K562 (cell line): ENCODE measurements around the gene SPON1. TPM values are rescaled to one million over a fixed set of nuclear protein-coding genes. Genes with fewer than 3 reads are reported as not detected.

Source experiments
- ATAC-seq: fragments of 200-7000 bp; cut with Tn5 transposase; 3 replicates; pipeline ENCODE4 v1.9.1; 2020; ENCODE audit warnings: moderate library complexity
- BruUV-seq: library from RNA; stranded (reverse); fragments of 400-500 nt; replicated peaks from 2 replicates; lab custom pipeline; 2021; lab: Mats Ljungman, UMichigan
- CTCF ChIA-PET: fragments of 300-600 bp; formaldehyde crosslinking; extraction: SDS; loops from one replicate; lab custom pipeline; 2021; ENCODE audit warnings: low intra/inter-chr PET ratio; lab: Yijun Ruan, JAX
- POLR2A ChIA-PET: fragments of 300-600, 350-650 bp; sonication (Branson Sonifier 250); formaldehyde crosslinking; extraction: SDS; loops from one replicate; lab custom pipeline; 2021; ENCODE audit warnings: antibody characterized with exemption, inconsistent platforms; lab: Yijun Ruan, JAX
- DNase-seq, 4 experiments: peaks; one replicate each; pipeline versions ENCODE4 v3.0.0 to v3.0.0-alpha.2; 2011 to 2018; ENCODE audit warnings: low spot score in 3 of 4, mixed read lengths in 3 of 4; ENCODE audit errors: extremely low read depth in 1 of 4
- FAIRE-seq: peaks from 2 replicates; lab custom pipeline; 2011; peaks lifted over from hg19 to GRCh38; lab: Jason Lieb, UNC
- H2AFZ ChIP-seq: 2 replicates; pipeline ENCODE4 v1.6.0; 2011; ENCODE audit warnings: low read depth, low read length, control low read depth, inconsistent platforms
- H3K27ac ChIP-seq: fragments of 200-600 bp; 3 replicates; pipeline ENCODE4 v1.8.0; 2011; ENCODE audit warnings: low read depth, mild to moderate bottlenecking, control low read depth, inconsistent platforms, low read length, moderate library complexity, mixed read lengths; ENCODE audit errors: extremely low read depth
- H3K27me3 ChIP-seq, 2 experiments: fragments of 300-600 bp in 1 of 2; 2 replicates in 1 of 2; 3 replicates in 1 of 2; pipeline versions ENCODE4 v1.6.0 to v1.8.0; 2011; ENCODE audit warnings: inconsistent platforms in 2 of 2, low read length in 2 of 2, mild to moderate bottlenecking in 1 of 2, mixed read lengths in 1 of 2, moderate library complexity in 1 of 2; ENCODE audit not compliant: control insufficient read depth in 2 of 2, insufficient read depth in 2 of 2
- H3K36me3 ChIP-seq: fragments of 300-600 bp; 3 replicates; pipeline ENCODE4 v1.8.0; 2011; ENCODE audit warnings: mild to moderate bottlenecking, low read length, inconsistent platforms; ENCODE audit not compliant: control insufficient read depth, insufficient read depth
- H3K4me1 ChIP-seq, 2 experiments: fragments of 200-600 bp in 1 of 2; replicated peaks in 1 of 2; 2 replicates in 1 of 2; 3 replicates in 1 of 2; pipeline versions ENCODE4 v1.5.1 to v1.8.0; 2011; ENCODE audit warnings: inconsistent platforms in 2 of 2, low read length in 2 of 2, mild to moderate bottlenecking in 1 of 2, mixed read lengths in 1 of 2, moderate library complexity in 1 of 2; ENCODE audit not compliant: control insufficient read depth in 2 of 2, insufficient read depth in 2 of 2
- H3K4me2 ChIP-seq: 2 replicates; pipeline ENCODE4 v1.6.1; 2011; ENCODE audit warnings: low read length, control low read depth, inconsistent platforms, mixed read lengths; ENCODE audit not compliant: insufficient read depth
- H3K4me3 ChIP-seq: fragments of 200-600 bp; sonication (generic), shearing (Covaris generic); 2 replicates; pipeline ENCODE4 v1.5.1; 2016; ENCODE audit warnings: control low read depth, inconsistent platforms
- H3K79me2 ChIP-seq: fragments of 200-600 bp; 3 replicates; pipeline ENCODE4 v1.8.0; 2011; ENCODE audit warnings: low read length, inconsistent platforms; ENCODE audit not compliant: control insufficient read depth, insufficient read depth
- H3K9ac ChIP-seq, 2 experiments: 2 replicates each; pipeline versions ENCODE4 v1.6.0 to v1.6.1; 2011; ENCODE audit warnings: low read depth in 2 of 2, low read length in 2 of 2, control low read depth in 1 of 2, inconsistent platforms in 1 of 2, mild to moderate bottlenecking in 1 of 2, mixed read lengths in 1 of 2; ENCODE audit not compliant: insufficient read depth in 1 of 2
- H3K9me1 ChIP-seq: one replicate; pipeline ENCODE4 v1.6.0; 2011; ENCODE audit warnings: inconsistent platforms, mild to moderate bottlenecking, low read length, moderate library complexity; ENCODE audit not compliant: control insufficient read depth, insufficient read depth
- H3K9me3 ChIP-seq: replicated peaks from 2 replicates; pipeline ENCODE4 v1.5.1; 2011; ENCODE audit warnings: low read depth, low read length, inconsistent platforms; ENCODE audit not compliant: control insufficient read depth, insufficient read depth
- H4K20me1 ChIP-seq: replicated peaks from 2 replicates; pipeline ENCODE4 v1.6.1; 2011; ENCODE audit warnings: low read length, inconsistent platforms, mixed read lengths; ENCODE audit not compliant: control insufficient read depth, insufficient read depth
- FOXK2 ChIP-seq, 2 experiments: fragments of 450-650 bp; IDR thresholded peaks in 1 of 2; conservative IDR thresholded peaks in 1 of 2; 2 replicates each; pipeline ENCODE4 v1.6.1; 2016; ENCODE audit warnings: low read depth in 2 of 2, mild to moderate bottlenecking in 1 of 2
- GTF2F1 ChIP-seq: IDR thresholded peaks from 2 replicates; pipeline ENCODE4 v1.6.1; 2011; ENCODE audit warnings: low read depth, low read length, improper control_type of control experiment
- HOXB6 ChIP-seq: fragments of 250-450 bp; sonication (Bioruptor Pico); IDR thresholded peaks from 2 replicates; pipeline ENCODE4 v1.5.1; 2022; ENCODE audit warnings: mild to moderate bottlenecking, borderline replicate concordance
- NFXL1 ChIP-seq: fragments of 450-650 bp; formaldehyde crosslinking; IDR thresholded peaks from 2 replicates; pipeline ENCODE4 v1.4.0; 2021; ENCODE audit warnings: mild to moderate bottlenecking
- PCBP1 ChIP-seq: fragments of 200-400 bp; formaldehyde crosslinking; IDR thresholded peaks from 2 replicates; pipeline ENCODE4 v1.6.1; 2018; ENCODE audit warnings: mild to moderate bottlenecking, low read depth, low read length; ENCODE audit not compliant: poor library complexity, severe bottlenecking
- RBFOX2 ChIP-seq: fragments of 200-400 bp; formaldehyde crosslinking; IDR thresholded peaks from 2 replicates; pipeline ENCODE4 v1.6.1; 2017; ENCODE audit warnings: low read depth, mild to moderate bottlenecking, low read length, moderate library complexity
- RBM22 ChIP-seq: fragments of 200-400 bp; formaldehyde crosslinking; IDR thresholded peaks from 2 replicates; pipeline ENCODE4 v1.6.1; 2018; ENCODE audit warnings: low read length, low read depth; ENCODE audit not compliant: poor library complexity, severe bottlenecking
- XRCC5 ChIP-seq: fragments of 200-400 bp; formaldehyde crosslinking; IDR thresholded peaks from 2 replicates; pipeline ENCODE4 v1.6.1; 2017; ENCODE audit warnings: low read depth, mild to moderate bottlenecking, low read length
- ZNF133 ChIP-seq: fragments of 250-450 bp; sonication (Bioruptor Pico); IDR thresholded peaks from 2 replicates; pipeline ENCODE4 v1.4.0; 2020; ENCODE audit warnings: mild to moderate bottlenecking
- WGBS: fragments of 100-300 bp; shearing (Covaris generic); methylation state at CpG from one replicate; pipeline ENCODE4 v1.1.6; 2016; ENCODE audit warnings: low coverage, mixed read lengths; ENCODE audit not compliant: insufficient coverage; ENCODE audit errors: missing lambda C conversion rate; 5-methylcytosine and 5-hydroxymethylcytosine counted together
- in situ Hi-C: fragments of 300-500 bp; cut with MboI; formaldehyde crosslinking; loops from 4 replicates; pipeline ENCODE4 v1.15.0; 2018; ENCODE audit warnings: inconsistent platforms, mixed read lengths
- intact Hi-C: fragments of 100-400 bp; cut with micrococcal nuclease; formaldehyde crosslinking; loops from 2 replicates; pipeline ENCODE4 v1.14.2; 2022
- polyA plus RNA-seq, 8 experiments: library from polyadenylated mRNA; depleted of rRNA in 4 of 8; stranded (reverse) in 5 of 8; unstranded in 3 of 8; fragments of >200 nt; fragmentation: Nextera tagmentation in 2 of 8; fragmentation: Illumina TruSeq in 1 of 8; extraction: Ambion mirVana in 2 of 8; extraction: Trizol in 1 of 8; gene quantifications; 2 replicates each; pipeline versions ENCODE4 v1.2.1 to v1.2.3, GENCODE V29; 2011 to 2014; ENCODE audit warnings: inconsistent platforms in 1 of 8, missing spikeins in 1 of 8
- total RNA-seq, 7 experiments: library from RNA; depleted of rRNA in 6 of 7; stranded (reverse); fragments of >200 nt in 6 of 7; fragmentation: Illumina TruSeq in 2 of 7; extraction: Trizol in 2 of 7; gene quantifications; 2 replicates each; pipeline versions ENCODE4 v1.2.1 to v1.2.3, GENCODE V29; 2011 to 2021; ENCODE audit warnings: low replicate concordance in 1 of 7
- TF ChIP-seq, protein P1 (sequence below), 2 experiments: fragments of 250-450 bp in 1 of 2; fragments of 450-650 bp in 1 of 2; sonication (Bioruptor Pico) in 1 of 2; IDR thresholded peaks; 2 replicates each; pipeline versions ENCODE4 v1.6.1 to v1.8.0; 2016 to 2021; ENCODE audit warnings: mild to moderate bottlenecking in 2 of 2, moderate library complexity in 2 of 2, missing compliant biosample characterization in 1 of 2, missing genetic modification characterization in 1 of 2
- TF ChIP-seq, protein P2 (sequence below), 2 experiments: fragments of 450-650 bp; IDR thresholded peaks; 2 replicates each; pipeline ENCODE4 v1.6.1; 2016

SPON1 gene
- total and polyA plus RNA-seq, 9 of the 15 experiments (the other 6 are each of a cell fraction or from before 2014, with no cell fraction given), result 0.04 to 0.06 TPM; not detected in 7

DNA sequence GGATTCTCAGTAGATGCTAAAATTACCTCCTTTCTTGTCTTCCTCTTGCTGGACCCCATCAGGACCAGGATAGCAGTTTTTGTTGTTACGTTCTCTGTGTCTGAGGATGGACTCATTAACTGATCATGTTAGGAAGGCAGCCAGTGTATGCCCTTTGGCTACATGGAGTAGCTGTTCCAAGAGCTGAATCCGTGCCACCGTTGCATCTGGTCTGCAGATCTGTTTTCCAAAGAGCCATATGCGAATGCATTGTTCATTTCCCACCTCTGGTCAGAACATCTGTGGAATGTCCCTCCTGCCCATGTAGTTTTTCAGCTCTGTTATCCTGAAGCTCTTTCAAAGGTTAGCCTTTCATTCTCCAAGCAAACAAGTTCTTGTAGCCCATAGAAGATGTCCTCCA, 188.4 kb downstream of the SPON1 start:
- Histone ChIP-seq H3K27ac (no peak overlapping the region), H3K4me3 (no peak overlapping the region), H3K9me1 (no peaks in the 10 kb centered on the region), H3K79me2 (no peaks in the 10 kb centered on the region), H3K9me3 (peaks cover 3% of the 10 kb centered on the region; the same call in 1 of the 2 replicates), H3K36me3 (no peaks in the 10 kb centered on the region), H3K4me1 (no peaks in the 10 kb centered on the region), H3K4me2 (no peak overlapping the region), H4K20me1 (no peaks in the 10 kb centered on the region), H3K9ac (no peak overlapping the region), H3K27me3 (no peaks in the 10 kb centered on the region), H2AFZ (no peak overlapping the region)
- intact Hi-C loops (no loop called here), in situ Hi-C loops (no loop called here)
- WGBS, result 0% methylated on average over 4 of the region's 4 CpGs
- TF ChIP-seq HOXB6 (CRISPR knock-in tag) (no peak), RBFOX2 (no peak), XRCC5 (no peak), ZNF133 (CRISPR knock-in tag) (no peak), RBM22 (no peak), NFXL1 (CRISPR knock-in tag) (no peak), FOXK2 (conservative IDR thresholded peaks at IDR 0.05 in 1 of 2, IDR thresholded peaks at IDR 0.05 in 1 of 2; ENCODE audit: low read depth in 2 of 2) (no peak), GTF2F1 (no peak), PCBP1 (no peak)
- TF ChIP-seq, protein P1, sequence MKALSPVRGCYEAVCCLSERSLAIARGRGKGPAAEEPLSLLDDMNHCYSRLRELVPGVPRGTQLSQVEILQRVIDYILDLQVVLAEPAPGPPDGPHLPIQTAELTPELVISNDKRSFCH (CRISPR knock-in tag; IDR thresholded peaks at IDR 0.05), result no peak
- TF ChIP-seq, protein P1 (tag; IDR thresholded peaks at IDR 0.05), result no peak
- TF ChIP-seq, protein P2, sequence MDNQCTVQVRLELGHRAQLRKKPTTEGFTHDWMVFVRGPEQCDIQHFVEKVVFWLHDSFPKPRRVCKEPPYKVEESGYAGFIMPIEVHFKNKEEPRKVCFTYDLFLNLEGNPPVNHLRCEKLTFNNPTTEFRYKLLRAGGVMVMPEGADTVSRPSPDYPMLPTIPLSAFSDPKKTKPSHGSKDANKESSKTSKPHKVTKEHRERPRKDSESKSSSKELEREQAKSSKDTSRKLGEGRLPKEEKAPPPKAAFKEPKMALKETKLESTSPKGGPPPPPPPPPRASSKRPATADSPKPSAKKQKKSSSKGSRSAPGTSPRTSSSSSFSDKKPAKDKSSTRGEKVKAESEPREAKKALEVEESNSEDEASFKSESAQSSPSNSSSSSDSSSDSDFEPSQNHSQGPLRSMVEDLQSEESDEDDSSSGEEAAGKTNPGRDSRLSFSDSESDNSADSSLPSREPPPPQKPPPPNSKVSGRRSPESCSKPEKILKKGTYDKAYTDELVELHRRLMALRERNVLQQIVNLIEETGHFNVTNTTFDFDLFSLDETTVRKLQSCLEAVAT (IDR thresholded peaks at IDR 0.05), result no peak
- ChIA-PET CTCF (interaction anchor here (0.7 kb wide), 1 partner anchor 122 kb away, joined by 3 read pairs; no protein-coding TSS in a partner anchor), POLR2A (no interaction called here)
- FAIRE-seq (no peak), DNase-seq (no peak), ATAC-seq (no peak)
- no TSS peak for BruUV-seq
